HepG2 (cell line): ENCODE results near the gene IGDCC3. TPM values are rescaled to one million over a fixed set of nuclear protein-coding genes. Genes with fewer than 3 reads are reported as not detected.

Experiments
- HNRNPLL ChIP-seq: fragments of 200-400 bp; formaldehyde crosslinking; IDR thresholded peaks from 2 replicates; pipeline ENCODE4 v1.6.1; 2017; ENCODE audit warnings: mild to moderate bottlenecking, low read depth, low read length; ENCODE audit not compliant: poor library complexity, severe bottlenecking
- ISL2 ChIP-seq: sonication (generic); formaldehyde crosslinking; IDR thresholded peaks from 2 replicates; pipeline ENCODE4 v1.5.0; 2020; ENCODE audit warnings: missing genetic modification reagents
- JUN ChIP-seq: sonication (generic); formaldehyde crosslinking; IDR thresholded peaks from 2 replicates; pipeline ENCODE4 v1.4.0; 2020; ENCODE audit warnings: mild to moderate bottlenecking, missing genetic modification reagents
- MAFF ChIP-seq: IDR thresholded peaks from 2 replicates; pipeline ENCODE4 v1.6.1; 2011; ENCODE audit warnings: low read depth, low read length, improper control_type of control experiment
- MIER3 ChIP-seq: IDR thresholded peaks from 2 replicates; pipeline ENCODE4 v1.6.1; 2016; ENCODE audit warnings: missing compliant biosample characterization, borderline replicate concordance
- YEATS4 ChIP-seq: sonication (generic); formaldehyde crosslinking; IDR thresholded peaks from 2 replicates; pipeline ENCODE4 v1.4.0; 2020; ENCODE audit warnings: missing genetic modification reagents, borderline replicate concordance
- ZFP36 ChIP-seq: fragments of 150-350 bp; IDR thresholded peaks from 2 replicates; pipeline ENCODE4 v1.6.1; 2018; ENCODE audit warnings: borderline replicate concordance, low read length, low read depth; ENCODE audit not compliant: partially characterized antibody
- ZNF441 ChIP-seq: sonication (generic); formaldehyde crosslinking; IDR thresholded peaks from 2 replicates; pipeline ENCODE4 v1.7.0; 2021; ENCODE audit warnings: missing genetic modification reagents, borderline replicate concordance
- ZNF546 ChIP-seq: sonication (generic); formaldehyde crosslinking; conservative IDR thresholded peaks from 2 replicates; pipeline ENCODE4 v1.8.1; 2023; ENCODE audit warnings: mild to moderate bottlenecking, missing genetic modification reagents
- ZNF616 ChIP-seq: sonication (generic); formaldehyde crosslinking; IDR thresholded peaks from 2 replicates; pipeline ENCODE4 v1.5.0; 2020; ENCODE audit warnings: low read depth, mild to moderate bottlenecking, missing genetic modification reagents
- ZNF788 ChIP-seq: sonication (generic); formaldehyde crosslinking; IDR thresholded peaks from 2 replicates; pipeline ENCODE4 v1.5.0; 2020; ENCODE audit warnings: mild to moderate bottlenecking, missing genetic modification reagents, borderline replicate concordance
- ZSCAN22 ChIP-seq: sonication (generic); formaldehyde crosslinking; IDR thresholded peaks from 2 replicates; pipeline ENCODE4 v1.4.0; 2020; ENCODE audit warnings: mild to moderate bottlenecking, missing genetic modification reagents
- polyA plus RNA-seq, 8 experiments: library from polyadenylated mRNA; depleted of rRNA in 3 of 8; stranded (reverse) in 7 of 8; unstranded in 1 of 8; fragments of >200 nt; fragmentation: Illumina TruSeq in 4 of 8; extraction: Trizol in 4 of 8; gene quantifications; 2 replicates each; pipeline versions ENCODE4 v1.2.1 to v1.2.3, GENCODE V29; 2011 to 2016; ENCODE audit warnings: low read depth in 4 of 8, missing spikeins in 1 of 8, mixed read lengths in 1 of 8; ENCODE audit not compliant: insufficient read depth in 1 of 8
- total RNA-seq, 5 experiments: library from RNA; depleted of rRNA; stranded (reverse); fragments of >200 nt; fragmentation: Illumina TruSeq; extraction: Trizol; gene quantifications; 2 replicates each; pipeline ENCODE4 v1.2.3, GENCODE V29; 2016; ENCODE audit warnings: low read depth in 1 of 5
- TF ChIP-seq, protein P1 (sequence below), 2 experiments: sonication (generic) in 1 of 2; formaldehyde crosslinking in 1 of 2; IDR thresholded peaks; 2 replicates each; pipeline versions ENCODE4 v1.4.0 to v1.6.1; 2016 to 2020; ENCODE audit warnings: borderline replicate concordance in 1 of 2, low read depth in 1 of 2, mild to moderate bottlenecking in 1 of 2, missing genetic modification reagents in 1 of 2
- TF ChIP-seq, protein P2 (sequence below): fragments of 450-650 bp; IDR thresholded peaks from 2 replicates; pipeline ENCODE4 v1.6.1; 2016
- TF ChIP-seq, protein P3 (sequence below): conservative IDR thresholded peaks from 2 replicates; pipeline ENCODE4 v1.6.1; 2018; ENCODE audit warnings: missing genetic modification reagents

The IGDCC3 gene
- total and polyA plus RNA-seq, 2 of the 13 experiments (the other 11 are each of a cell fraction or from before 2014, with no cell fraction given), result 30.1 to 51.8 TPM

DNA sequence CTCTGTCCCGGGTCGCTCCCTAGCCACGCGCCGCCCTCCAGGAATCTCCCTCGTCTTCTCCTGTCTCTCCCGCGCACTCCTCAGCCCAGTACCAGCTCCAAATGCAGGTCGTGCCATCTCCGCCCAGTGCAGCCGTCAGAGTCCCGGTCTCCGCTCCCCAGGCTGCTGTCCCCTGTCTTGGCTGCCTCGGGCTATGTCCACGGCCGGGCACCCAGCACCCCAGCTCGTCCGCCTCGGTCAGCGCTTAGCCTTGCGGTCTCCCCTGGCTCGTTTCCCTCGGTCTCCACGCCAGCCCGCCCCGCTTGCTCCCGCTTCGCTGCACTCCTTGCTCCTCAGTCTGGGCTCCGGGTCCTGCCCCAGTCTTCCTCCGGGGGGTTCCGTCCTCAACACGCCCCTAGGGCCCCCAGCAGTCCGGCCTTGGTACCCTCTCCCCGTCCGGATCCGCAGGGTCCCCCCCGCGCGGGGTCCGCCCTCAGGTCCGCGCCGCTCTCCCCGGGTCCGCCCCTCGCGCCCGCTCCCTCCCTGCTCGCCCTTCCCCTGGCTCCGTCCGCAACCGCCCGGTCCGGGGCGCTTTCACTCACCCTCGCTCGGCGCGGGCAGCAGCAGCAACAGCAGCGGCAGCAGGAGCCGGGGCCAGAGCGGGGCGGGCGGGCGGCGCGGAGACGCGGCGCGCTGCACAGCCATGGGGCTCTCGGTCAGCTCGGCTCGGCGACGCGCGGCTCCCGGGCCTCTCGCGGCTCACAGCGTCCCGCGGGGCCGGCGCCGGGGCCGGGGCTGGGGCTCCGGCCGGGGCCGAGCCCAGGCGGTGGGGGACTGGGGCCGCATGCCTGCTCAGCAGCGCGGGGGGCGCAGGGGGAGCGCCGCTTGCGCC is 462 bp downstream of the IGDCC3 start (continued):
- TF ChIP-seq, protein P1, sequence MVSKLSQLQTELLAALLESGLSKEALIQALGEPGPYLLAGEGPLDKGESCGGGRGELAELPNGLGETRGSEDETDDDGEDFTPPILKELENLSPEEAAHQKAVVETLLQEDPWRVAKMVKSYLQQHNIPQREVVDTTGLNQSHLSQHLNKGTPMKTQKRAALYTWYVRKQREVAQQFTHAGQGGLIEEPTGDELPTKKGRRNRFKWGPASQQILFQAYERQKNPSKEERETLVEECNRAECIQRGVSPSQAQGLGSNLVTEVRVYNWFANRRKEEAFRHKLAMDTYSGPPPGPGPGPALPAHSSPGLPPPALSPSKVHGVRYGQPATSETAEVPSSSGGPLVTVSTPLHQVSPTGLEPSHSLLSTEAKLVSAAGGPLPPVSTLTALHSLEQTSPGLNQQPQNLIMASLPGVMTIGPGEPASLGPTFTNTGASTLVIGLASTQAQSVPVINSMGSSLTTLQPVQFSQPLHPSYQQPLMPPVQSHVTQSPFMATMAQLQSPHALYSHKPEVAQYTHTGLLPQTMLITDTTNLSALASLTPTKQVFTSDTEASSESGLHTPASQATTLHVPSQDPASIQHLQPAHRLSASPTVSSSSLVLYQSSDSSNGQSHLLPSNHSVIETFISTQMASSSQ (IDR thresholded peaks at IDR 0.05; ENCODE audit: low read depth), result no peak
- TF ChIP-seq, protein P1 (CRISPR knock-in tag; IDR thresholded peaks at IDR 0.05; ENCODE audit: borderline replicate concordance), result no peak
- TF ChIP-seq YEATS4 (no peak), MAFF (no peak), HNRNPLL (peak; percentile 43), JUN (CRISPR knock-in tag) (no peak), ZSCAN22 (CRISPR knock-in tag) (no peak), MIER3 (CRISPR knock-in tag) (no peak), ZNF788 (CRISPR knock-in tag) (no peak), ZFP36 (no peak), ZNF616 (CRISPR knock-in tag) (peak; percentile 70), ZNF441 (CRISPR knock-in tag) (no peak), ZNF546 (CRISPR knock-in tag) (peak; percentile 70; the same call in 1 of the 2 replicates), ISL2 (CRISPR knock-in tag) (no peak)
- TF ChIP-seq, protein P2, sequence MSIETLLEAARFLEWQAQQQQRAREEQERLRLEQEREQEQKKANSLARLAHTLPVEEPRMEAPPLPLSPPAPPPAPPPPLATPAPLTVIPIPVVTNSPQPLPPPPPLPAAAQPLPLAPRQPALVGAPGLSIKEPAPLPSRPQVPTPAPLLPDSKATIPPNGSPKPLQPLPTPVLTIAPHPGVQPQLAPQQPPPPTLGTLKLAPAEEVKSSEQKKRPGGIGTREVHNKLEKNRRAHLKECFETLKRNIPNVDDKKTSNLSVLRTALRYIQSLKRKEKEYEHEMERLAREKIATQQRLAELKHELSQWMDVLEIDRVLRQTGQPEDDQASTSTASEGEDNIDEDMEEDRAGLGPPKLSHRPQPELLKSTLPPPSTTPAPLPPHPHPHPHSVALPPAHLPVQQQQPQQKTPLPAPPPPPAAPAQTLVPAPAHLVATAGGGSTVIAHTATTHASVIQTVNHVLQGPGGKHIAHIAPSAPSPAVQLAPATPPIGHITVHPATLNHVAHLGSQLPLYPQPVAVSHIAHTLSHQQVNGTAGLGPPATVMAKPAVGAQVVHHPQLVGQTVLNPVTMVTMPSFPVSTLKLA, result no peak
- TF ChIP-seq, protein P3, sequence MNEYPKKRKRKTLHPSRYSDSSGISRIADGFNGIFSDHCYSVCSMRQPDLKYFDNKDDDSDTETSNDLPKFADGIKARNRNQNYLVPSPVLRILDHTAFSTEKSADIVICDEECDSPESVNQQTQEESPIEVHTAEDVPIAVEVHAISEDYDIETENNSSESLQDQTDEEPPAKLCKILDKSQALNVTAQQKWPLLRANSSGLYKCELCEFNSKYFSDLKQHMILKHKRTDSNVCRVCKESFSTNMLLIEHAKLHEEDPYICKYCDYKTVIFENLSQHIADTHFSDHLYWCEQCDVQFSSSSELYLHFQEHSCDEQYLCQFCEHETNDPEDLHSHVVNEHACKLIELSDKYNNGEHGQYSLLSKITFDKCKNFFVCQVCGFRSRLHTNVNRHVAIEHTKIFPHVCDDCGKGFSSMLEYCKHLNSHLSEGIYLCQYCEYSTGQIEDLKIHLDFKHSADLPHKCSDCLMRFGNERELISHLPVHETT, result no peak
